ENCODE measurements around the gene GNB3. TPM values are rescaled to one million over a fixed set of nuclear protein-coding genes. Genes with fewer than 3 reads are reported as not detected.
A peak's percentile ranks its signal among the peaks of the same experiment; 100 is the strongest.

GNB3 gene
- total RNA-seq, 1 experiment from 2014 or later, result 8.7 TPM

- TF ChIP-seq, protein P1, sequence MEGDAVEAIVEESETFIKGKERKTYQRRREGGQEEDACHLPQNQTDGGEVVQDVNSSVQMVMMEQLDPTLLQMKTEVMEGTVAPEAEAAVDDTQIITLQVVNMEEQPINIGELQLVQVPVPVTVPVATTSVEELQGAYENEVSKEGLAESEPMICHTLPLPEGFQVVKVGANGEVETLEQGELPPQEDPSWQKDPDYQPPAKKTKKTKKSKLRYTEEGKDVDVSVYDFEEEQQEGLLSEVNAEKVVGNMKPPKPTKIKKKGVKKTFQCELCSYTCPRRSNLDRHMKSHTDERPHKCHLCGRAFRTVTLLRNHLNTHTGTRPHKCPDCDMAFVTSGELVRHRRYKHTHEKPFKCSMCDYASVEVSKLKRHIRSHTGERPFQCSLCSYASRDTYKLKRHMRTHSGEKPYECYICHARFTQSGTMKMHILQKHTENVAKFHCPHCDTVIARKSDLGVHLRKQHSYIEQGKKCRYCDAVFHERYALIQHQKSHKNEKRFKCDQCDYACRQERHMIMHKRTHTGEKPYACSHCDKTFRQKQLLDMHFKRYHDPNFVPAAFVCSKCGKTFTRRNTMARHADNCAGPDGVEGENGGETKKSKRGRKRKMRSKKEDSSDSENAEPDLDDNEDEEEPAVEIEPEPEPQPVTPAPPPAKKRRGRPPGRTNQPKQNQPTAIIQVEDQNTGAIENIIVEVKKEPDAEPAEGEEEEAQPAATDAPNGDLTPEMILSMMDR (IDR thresholded peaks at IDR 0.05 in 2 of 3, conservative IDR thresholded peaks at IDR 0.05 in 1 of 3; ENCODE audit: borderline replicate concordance in 1 of 3, insufficient read depth in 1 of 3, low read depth in 2 of 3, low read length in 2 of 3), result no peak
- TF ChIP-seq ZBTB33 (IDR thresholded peaks at IDR 0.05; ENCODE audit: extremely low read depth, insufficient replicate concordance, low read length) (no peak), CEBPB (IDR thresholded peaks at IDR 0.05; ENCODE audit: low read depth) (no peak), SP1 (IDR thresholded peaks at IDR 0.05; ENCODE audit: low read depth) (no peak), SRF (IDR thresholded peaks at IDR 0.05; ENCODE audit: low read depth) (no peak), JUND (IDR thresholded peaks at IDR 0.05) (no peak), YY1 (IDR thresholded peaks at IDR 0.05; ENCODE audit: extremely low read depth, insufficient replicate concordance, low read depth, low read length) (peak; percentile 79), MAX (IDR thresholded peaks at IDR 0.05) (no peak), ZNF274 (IDR thresholded peaks at IDR 0.05; ENCODE audit: low read depth, low read length) (no peak)
Observed at GRCh38 chr12:6867413-6868210, 26.9 kb downstream of the GNB3 start, which contains the start of gene TPI1 (continued).

Data from HCT116 (cell line).